IPS-NIHi11 (cell line): ENCODE data around the gene ANKZF1.
A peak's percentile ranks its signal among the peaks of the same experiment; 100 is the strongest.

Experiments used
- DNase-seq: peaks from one replicate; pipeline ENCODE4 v3.0.0; 2012; ENCODE audit warnings: mixed read lengths, low spot score

The ANKZF1 gene

DNA sequence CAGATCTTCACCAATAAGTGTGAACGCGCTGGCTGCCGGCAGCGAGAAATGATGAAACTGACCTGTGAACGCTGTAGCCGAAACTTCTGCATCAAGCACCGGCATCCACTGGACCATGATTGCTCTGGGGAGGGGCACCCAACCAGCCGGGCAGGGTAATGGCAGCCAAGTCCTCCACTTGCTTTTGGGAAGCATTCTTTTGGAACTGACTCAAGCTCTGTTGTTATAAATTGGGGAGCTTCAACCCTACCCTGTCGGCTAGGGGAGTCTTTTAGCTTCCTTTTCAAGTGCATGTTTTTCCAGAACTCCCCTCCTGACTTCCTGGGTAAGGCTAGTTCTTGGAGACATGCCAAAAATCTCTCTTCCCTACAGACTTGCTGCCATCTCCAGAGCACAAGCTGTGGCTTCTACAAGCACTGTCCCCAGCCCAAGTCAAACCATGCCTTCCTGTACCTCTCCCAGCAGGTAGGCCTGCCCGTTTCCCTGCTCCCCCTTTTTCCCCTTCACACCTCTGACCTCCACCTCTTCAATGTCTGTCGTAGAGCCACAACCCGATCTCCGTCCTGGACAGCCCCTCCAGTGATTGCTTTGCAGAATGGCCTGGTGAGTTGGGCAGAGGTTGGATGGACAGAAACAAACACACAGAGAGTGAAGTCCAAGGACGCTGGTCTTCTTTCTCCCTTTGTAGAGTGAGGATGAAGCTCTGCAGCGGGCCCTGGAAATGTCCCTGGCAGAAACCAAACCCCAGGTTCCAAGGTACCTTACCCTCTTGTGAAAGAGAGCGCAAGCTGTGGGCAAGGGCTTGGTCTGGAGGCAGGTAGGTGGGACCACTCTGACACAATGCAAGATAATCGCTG, 21.5 kb upstream of the ANKZF1 start:
- no peak for DNase-seq

DNA sequence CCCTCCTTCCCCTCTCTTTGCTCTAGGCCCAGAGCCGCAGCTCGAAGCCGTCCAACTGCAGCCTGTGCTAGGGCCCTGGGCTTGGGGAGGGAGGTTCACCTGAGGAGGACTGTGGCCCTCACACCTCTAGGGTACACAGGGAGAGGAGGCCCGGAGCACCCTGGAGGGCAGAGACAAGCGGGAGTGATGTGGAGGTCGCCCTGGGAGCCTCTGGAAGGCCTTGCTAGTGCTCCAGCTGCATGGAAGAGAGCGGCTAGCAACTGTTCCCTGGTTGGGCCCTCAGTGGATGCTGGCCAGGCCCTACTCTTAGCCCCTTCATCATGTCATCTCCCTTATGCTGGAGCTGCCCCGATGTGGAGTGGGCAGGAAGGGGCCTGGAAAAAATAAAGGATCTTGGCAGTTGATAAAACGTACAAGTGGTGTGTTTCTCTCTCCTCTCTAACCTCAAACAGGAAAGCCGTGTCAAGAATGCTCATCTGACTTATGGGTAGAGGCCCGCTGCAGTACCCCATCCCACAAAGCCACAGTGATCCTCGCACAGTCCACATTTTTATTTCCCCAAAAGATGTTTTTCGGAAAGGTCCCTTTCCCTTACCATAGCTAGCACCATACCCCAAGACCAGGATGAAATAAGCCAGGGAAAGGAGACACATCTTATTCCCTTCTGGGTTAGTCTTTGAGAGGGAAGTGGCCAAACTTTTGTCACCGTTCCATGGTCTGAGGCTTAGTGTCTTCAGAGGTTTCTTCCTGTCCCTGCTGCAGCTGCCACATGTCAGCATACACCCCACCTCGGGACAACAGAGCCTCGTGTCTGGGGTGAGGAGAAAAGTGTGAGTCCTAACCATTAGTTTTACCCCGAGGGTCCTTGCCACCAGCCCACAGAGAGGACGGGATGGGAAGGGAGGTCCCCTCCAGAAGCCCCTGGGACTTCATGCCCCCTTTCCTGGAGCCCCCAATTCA, 20.1 kb upstream of the ANKZF1 start:
- no peak for DNase-seq

DNA sequence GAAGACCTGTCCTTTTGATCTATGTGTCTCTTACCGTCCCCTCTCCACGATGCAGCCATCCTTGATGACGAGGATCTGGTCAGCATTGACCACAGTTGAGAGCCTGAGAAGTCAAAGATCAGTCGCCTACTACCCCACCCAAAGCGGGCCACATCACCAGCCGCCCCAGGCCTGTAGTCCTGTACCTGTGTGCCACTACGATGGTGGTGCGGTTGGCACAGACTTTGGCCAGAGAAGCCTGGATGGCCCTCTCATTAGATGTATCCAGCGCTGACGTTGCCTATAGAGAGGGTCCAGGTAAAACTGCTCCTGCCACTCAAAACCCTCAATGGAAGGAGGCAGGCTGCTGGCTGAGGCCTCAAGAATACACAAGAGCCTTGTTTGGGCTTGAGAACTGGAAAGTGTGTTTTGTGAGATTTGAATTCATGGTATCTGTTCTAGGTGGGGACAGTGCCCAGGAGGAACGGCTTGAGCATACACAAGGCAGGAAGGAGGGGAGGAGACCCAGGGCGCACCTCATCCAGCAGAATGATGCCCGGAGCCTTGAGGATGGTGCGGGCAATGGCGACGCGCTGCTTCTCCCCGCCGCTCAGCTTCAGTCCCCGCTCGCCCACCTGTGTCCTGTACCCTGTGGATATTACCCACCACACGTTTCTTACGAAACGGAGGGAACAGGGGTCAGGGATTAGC, 19.3 kb upstream of the ANKZF1 start:
- DNase-seq: no peak

DNA sequence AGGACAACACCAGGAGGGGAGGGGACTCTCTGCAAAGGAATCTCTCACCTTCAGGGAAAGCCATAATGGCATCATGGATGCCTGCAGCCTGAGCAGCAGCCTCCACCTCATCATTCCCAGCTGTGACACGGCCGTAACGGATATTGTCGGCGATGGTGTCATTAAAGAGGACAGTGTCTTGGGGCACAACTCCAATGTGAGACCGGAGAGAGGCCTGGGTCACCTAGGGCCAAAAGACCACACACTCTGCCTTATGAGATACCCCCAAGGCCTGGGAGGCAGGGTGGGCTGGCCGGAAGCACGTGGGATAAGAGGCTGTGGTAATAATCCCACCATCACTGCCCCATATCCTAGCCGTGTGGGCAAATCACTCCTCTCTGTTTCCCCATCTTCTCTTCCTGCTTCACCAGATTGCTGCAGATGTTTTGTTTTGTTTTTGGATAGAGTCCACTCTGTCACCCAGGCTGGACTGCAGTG, 18.7 kb upstream of the ANKZF1 start:
- DNase-seq: no peak

DNA sequence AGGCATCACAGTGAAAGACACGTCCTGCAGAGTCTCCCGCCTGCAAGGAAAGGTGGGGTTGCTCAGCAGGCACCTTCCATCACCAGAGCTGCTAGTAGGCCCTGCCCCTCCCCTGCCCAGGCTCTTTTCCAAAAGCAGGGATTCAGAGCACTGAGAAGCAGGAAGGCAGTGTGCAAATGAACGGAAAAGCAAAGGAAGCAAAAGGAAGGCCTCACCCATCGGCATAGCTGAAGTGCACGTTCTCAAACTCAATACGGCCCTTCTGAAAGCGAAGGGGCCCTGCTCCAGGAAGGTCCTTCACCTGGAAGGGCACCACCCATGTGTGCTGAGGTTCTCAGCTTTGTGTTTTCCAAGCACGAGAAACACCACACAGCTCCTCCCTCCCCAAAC, 16.6 kb upstream of the ANKZF1 start:
- no peak for DNase-seq

DNA sequence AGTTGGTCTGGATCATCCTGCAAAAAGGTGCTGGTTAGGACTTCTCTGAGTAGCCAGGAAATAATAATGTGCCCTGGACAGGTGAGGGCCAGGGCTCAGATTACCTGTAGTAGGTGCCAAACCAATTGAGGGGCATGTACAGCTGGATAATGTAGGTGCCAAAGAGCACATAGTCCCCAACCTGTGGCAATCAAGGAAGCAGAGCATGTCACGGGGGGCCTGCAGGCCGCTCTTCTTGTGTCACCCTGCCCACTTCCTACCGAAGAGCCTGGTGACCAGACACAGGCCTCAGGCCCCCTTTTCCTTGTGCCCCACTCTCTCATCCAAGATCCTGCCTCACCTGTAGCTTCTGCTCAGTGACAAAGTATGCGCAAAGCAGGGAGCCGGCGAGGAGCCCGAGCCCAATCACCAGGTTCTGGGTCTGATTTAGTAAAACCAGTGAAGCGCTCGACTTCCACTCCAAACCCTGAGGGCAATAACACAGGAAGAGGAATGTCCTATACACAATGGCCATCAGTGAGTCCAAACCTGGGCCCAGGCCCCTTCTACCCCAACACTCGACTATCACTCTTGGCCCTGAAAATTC, 16.0 kb upstream of the ANKZF1 start:
- DNase-seq: no peak

DNA sequence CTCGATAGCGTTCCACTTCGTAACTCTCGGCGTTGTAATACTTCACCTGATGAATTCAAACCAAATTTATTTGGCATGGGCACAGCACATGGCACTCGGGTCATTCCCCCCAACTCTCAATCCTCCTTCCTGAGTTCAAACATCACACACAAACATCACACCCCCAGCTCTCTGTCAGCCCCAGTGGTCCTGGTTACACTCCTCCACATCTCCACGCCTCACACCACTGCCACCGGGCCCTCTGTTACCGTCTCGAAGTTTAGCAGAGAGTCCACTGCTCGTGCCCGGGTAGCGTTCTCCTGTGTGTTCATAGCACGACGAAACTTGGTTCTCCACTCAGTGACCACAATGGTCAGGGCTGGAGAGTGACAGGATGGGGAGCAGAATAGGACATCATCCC, 15.5 kb upstream of the ANKZF1 start:
- DNase-seq: no peak

DNA sequence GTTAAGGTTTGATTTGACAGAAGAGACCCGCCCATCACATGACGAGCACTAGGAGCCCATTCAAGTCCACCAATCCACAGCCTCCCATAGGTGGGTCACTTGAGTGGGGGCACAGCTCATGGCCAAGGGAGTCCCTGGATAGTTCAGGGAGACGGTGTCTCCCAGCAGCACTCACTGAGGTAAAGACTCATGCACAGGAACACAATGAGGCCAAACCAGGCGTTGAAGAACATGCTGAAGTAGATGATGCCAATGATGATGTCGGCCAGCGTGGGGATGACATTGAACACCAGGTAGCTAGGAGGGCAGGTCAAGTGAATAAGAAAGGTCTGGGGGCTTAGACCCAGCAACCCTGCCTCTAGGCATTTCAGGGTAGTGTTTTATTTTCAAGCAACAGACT, 14.8 kb upstream of the ANKZF1 start:
- no peak for DNase-seq

DNA sequence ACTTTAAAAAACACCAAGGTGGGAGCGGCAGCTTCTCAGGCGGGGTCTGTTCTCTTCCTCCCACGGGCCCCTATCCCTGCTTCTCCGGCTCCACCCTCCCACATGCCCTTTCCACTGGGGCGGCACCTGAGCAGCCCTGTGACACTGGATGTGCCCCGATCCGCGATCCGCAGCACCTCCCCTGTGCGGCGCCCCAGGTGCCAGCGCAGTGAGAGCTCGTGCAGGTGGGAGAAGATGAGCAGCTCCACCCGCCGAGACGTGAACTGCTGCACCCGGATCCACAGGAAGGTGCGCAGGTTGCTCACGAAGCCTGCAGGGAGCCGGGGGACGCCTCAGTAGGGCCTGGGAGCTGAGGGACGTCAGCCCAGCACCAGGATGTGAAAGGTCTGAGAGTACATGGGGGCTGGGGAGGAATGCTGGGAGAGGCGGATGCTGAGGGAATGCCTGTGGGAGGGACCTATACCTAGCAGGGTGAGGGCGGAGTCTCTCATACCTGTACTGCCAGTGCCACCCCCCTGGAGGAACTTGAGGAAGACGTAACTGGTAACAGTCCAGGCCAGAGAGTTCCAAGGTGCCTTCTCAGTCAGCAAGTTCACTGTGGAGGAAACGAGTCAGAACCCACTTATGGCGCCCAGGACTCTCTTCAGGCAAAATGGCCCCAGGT, 13.6 kb upstream of the ANKZF1 start:
- no peak for DNase-seq

DNA sequence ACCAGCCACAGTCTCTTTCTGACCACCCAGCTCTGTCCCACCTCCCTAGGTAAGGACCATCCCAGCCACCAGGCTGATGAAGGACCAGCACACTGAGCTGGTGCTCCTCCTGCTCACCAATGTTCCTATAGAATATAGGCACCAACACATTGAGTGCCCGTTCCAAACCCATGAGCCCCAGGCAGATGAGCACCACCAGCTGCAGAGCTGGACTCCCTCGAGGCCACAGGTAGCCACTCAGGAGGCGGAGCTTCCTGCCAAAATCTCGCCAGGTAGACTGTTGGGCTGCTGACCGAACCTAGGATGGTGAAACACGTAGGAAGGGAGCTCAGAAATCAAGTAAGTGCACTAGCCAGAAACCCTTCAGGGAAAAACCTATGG, 13.1 kb upstream of the ANKZF1 start:
- no peak for DNase-seq

DNA sequence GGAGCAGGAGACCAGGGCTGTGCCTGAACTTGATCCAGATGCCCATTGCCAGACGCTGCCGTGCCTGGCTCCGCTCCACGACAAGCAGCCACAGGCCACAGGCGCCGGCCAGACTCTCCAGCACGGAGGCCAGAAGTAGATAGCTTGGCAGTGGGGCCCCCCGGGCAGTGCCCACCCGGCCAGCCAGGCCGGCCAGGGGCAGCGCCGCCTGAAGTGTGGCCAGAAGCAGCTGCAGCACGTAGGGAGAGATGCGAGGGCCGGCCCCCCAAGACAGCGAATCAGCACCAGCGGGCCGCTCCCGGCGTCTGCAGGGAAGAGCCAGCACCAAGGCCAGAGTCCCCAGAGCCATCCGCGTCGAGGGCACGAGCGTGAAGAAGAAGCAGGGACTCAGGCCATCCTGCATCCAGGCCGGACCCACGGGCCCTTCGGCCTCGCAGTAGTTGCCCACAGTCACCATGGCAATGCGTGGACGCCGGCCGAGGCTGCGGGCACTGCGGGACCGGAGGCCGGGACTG, 11.3 kb upstream of the ANKZF1 start:
- DNase-seq: peak; percentile 81

DNA sequence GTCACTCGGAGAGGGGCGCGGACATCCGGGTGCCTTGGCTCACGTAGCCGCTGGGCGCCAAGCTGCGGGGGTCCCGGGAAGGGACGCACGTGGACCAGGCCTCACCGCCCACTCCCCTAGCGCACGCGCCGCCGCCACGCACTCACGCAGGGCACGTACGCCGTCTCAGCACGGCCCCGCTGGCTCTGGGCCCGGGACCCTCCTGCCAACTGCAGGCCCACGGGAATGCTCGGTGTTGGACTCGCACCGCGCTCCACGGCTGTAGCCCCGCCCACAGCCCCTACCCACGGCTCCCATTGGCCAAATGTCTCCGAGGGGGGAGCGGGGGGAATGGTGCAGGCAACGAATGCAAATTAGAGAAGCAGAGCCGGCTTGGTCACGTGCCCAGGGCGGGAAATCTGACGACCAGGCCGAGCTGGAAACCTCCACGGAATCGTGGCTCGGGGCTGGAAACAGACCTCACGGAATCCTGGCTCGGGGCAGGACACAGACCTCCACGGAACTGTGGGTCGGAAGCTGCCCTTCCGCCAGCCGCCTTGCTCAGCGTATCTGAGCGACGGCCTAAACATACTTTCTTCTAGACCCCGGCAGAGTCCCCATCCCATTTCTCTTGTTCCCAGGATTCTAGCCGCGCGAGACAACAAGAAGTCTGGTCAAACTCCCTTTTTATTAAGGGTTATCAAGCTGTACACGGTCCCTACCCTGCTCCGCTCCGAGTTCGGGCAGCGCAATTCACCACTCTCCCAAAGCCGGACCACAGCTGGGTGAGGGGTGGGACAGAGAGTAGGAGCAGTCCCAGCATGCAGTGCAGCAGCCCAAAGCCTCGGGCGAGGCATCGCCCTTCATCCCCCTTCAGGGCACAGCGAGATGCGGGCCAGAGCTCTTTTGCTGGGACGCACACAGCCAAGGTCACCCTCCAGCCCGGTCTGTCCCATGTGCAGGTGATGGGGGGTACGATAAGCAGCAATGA, 10.6 kb upstream of the ANKZF1 start, which contains the start of gene ABCB6:
ABCB6 (minus strand) TSS at position 227 of the 970 bp plus-strand sequence. CDS start 285 bp downstream, outside the sequence.
- DNase-seq: peak; percentile 95

DNA sequence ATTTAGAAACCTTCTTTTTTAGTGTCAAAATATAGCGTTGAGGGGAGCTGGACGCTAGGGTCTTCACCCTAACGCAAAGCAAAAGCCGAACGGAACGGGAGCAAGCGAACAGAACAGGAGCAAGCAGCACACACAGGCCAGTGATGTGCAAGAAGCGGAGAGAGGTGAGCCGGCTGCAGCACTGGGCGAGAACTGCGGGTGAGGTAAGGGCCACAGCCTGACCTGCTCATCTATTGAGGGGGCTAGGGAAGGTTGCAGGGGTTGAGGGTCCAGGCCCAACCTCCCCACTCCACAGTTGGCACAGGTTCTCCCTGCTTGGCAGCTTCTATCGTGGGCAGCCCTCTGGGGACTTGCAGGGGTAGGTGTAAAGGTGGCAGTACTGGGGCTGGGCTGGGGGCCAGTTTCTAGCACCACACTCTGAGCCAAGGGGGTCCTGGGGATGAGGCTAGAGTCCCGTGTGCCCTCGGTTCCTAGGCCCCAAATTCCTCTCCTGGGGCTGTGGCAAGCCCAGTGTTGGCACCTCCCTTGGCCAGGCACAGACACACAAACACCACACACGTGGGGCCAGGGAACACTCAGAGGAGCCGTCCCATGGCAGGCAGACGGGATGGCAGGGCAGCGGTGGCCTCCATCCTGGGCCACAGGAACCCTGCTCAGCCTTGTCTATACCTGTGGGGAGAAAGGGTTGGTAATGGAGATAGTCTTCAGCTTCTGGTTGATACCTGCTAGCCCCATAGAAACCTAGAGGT, 9.6 kb upstream of the ANKZF1 start:
- no peak for DNase-seq

DNA sequence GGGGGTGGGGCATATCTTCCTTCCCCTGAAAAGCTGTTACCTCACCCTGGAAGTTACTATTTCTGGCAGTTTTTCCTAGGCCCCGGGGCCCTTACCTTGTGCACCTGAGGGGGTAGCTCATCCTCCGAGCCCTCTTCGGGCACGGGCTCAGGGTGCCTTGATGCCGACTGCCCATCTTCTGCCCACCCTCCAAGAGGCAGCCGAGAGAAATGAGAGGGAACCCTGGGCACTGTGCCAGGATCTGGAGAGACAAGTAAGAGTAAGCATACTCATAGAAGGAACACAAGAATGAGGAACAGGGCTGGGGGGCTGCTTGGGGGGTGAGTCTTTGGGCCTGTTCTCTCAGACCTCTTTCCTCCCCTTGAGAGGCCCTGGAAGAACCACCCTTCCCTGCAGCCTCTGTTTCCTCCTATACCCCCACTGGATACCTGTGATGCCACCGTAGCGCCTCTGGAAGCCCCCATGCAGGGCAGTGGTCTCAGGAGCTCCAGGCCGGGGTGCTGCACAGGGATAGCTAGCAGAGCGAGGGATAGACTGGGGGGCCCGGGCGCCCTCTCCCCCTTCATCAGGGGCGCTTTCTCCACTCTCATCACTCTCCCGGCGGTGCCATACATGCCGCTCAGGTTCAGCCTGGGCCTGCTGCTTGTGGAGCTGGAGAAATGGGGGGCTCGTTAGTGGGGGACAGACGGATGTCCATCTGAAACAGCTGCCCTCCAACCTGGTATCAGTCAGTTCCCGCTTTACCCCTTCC, 8.8 kb upstream of the ANKZF1 start:
- no peak for DNase-seq

DNA sequence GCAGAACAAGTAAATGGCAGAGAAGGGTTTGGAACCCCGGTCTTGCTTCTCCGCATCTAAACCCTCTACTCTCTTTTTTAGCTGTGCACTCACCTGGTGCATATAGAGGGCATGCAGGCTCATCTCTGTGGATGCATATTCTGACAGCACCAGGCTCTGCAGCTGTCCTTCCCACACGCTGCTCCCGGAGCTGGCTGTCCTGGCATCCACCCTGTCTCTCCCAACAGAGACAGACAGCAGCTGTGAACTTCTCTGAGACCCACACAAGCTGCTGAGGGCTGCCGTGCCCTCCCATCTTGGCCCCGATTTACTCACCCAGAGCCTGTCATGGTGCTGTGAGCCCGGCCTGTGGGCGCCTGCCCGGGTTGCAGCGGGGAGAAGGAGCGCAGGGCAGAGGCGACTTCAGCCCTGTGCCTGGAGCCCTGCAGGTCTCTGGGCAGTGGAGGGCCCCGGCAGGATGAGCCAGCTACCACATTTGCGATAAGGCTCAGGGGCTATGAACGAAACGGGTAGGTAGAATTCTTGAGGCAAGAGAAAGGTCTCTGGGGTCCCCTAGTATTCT, 7.6 kb upstream of the ANKZF1 start:
- no peak for DNase-seq

DNA sequence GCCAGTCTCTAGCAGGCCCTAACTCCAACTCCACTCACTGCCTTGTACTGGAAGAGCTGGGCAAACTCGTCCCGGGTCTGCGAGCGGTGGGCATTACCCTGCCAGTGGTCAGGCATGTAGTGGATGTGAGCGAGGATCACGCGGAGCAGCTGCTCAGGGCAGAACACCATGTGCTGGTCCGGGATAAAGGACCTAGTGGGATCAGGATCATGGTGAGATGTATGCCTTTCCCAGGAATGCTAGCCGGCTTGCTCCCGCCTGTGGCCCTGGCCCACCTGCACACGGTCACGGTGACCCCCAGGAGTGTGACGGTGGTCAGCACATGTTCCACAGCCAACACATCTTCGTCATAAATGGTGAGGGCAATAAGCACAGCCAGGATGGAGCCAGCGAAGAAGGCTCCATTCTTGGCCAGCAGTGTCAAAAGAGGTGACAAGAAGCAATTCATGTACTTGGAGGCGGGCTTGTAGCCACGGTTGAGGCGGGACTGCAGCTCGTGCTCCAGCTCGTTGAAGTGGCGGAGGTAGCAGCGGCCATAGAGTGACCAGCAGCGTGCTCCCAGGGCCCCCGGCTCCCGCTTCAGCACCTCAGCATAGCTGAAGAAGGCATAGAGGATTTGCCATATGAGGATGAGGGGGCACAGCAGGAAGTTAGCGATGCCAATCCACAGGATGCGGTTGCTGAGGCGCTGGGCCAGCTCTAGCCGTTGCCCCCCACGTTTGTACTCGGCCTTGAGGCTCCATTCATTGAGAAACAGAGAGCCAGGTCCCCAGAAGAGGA, 5.6 kb upstream of the ANKZF1 start:
- DNase-seq: no peak

DNA sequence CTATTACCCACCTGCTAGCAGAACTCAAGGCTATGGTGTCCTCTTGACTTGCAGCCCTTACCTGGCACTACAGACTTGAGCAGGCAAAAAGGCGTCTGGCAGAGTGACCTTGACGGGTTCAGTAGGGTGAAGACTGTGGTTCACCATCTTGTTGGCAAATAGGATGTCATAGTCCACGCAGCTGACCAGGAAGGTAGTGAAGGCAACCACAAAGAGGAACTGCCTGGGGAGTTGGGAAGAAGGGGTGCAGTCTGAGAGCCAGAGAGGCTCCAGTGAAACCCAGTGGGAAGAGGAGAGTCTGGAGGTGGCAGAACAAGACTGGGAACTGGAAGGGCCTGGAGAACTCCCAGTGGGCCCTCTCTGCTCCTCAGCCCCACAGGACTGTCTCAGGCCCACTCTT, 4.3 kb upstream of the ANKZF1 start:
- no peak for DNase-seq
